Heart left ventricle (tissue), 16 donors: ENCODE measurements around the gene TMEM213. TPM values are rescaled to one million over a fixed set of nuclear protein-coding genes. Genes with fewer than 3 reads are reported as not detected.

Experiments used
- ATAC-seq, 4 donors: fragments of 200-7000 bp; cut with Tn5 transposase; one replicate each; pipeline ENCODE4 v1.9.1; 2020 to 2022; ENCODE audit warnings: moderate library complexity in 4 of 4, mild to moderate bottlenecking in 3 of 4, moderate number of reproducible peaks in 1 of 4
- DNase-seq, 5 donors: peaks; one replicate each; pipeline ENCODE4 v3.0.0-alpha.2; 2020
- H3K27ac ChIP-seq, 12 donors: fragments of 200-600 bp; sonication (generic) in 4 of 12; one replicate each; pipeline versions ENCODE4 v1.5.0 to v1.8.0; 2016 to 2022; ENCODE audit warnings: mild to moderate bottlenecking in 2 of 12
- H3K27me3 ChIP-seq, 9 donors: fragments of 200-600 bp; sonication (generic) in 2 of 9; one replicate each; pipeline versions ENCODE4 v1.5.1 to v1.8.0; 2016 to 2022; ENCODE audit warnings: mild to moderate bottlenecking in 3 of 9
- H3K36me3 ChIP-seq, 9 donors: fragments of 200-600 bp; sonication (generic) in 2 of 9; one replicate each; pipeline versions ENCODE4 v1.5.0 to v1.8.0; 2018 to 2022; ENCODE audit warnings: mild to moderate bottlenecking in 2 of 9
- H3K4me1 ChIP-seq, 12 donors: fragments of 200-600 bp; sonication (generic) in 4 of 12; one replicate each; pipeline versions ENCODE4 v1.5.0 to v1.8.0; 2016 to 2022; ENCODE audit warnings: mild to moderate bottlenecking in 3 of 12
- H3K4me3 ChIP-seq, 12 donors: fragments of 200-600 bp; sonication (generic) in 4 of 12; one replicate each; pipeline versions ENCODE4 v1.5.0 to v1.8.0; 2017 to 2022; ENCODE audit warnings: mild to moderate bottlenecking in 9 of 12, moderate library complexity in 4 of 12
- H3K9me3 ChIP-seq, 12 donors: fragments of 200-600 bp; sonication (generic) in 4 of 12; one replicate each; pipeline versions ENCODE4 v1.5.0 to v1.8.0; 2016 to 2022; ENCODE audit warnings: mild to moderate bottlenecking in 1 of 12
- POLR2A ChIP-seq, 2 donors: fragments of 450-650 bp; IDR thresholded peaks; one replicate each; pipeline ENCODE4 v1.6.1; 2017; ENCODE audit warnings: antibody characterized with exemption in 2 of 2, mild to moderate bottlenecking in 2 of 2, moderate library complexity in 2 of 2
- WGBS, 4 donors: extraction: QIAGEN DNeasy Blood & Tissue Kit in 2 of 4; methylation state at CpG; one replicate each; pipeline versions ENCODE4 v1.1.5 to v1.1.7; 2013 to 2018; 5-methylcytosine and 5-hydroxymethylcytosine counted together
- intact Hi-C, 10 donors: fragments of 100-400 bp; cut with DNase I; formaldehyde crosslinking; loops; one replicate each; pipeline versions ENCODE4 v1.11.1 to v1.14.2; 2022
- polyA plus RNA-seq, 2 donors: library from polyadenylated mRNA; stranded (reverse); fragments of 200-250 nt; gene quantifications; one replicate each; pipeline ENCODE4 v1.2.3, GENCODE V29; 2013
- total RNA-seq, 9 donors: library from RNA; depleted of rRNA in 2 of 9; stranded (reverse); fragments of >200 nt in 2 of 9; fragmentation: NEBNext Ultra II Directional in 3 of 9; extraction: Animal tissue kit (Norgen Biotek cat#: 25700) in 3 of 9; gene quantifications; one replicate each; pipeline versions ENCODE4 v1.1.0 to v1.2.4, GENCODE V29; 2016 to 2023
- TF ChIP-seq, protein P1 (sequence below), 12 donors: fragments of 200-600 bp; sonication (generic) in 4 of 12; IDR thresholded peaks; one replicate each; pipeline versions ENCODE4 v1.5.0 to v1.8.0; 2018 to 2022; ENCODE audit warnings: antibody characterized with exemption in 12 of 12, mild to moderate bottlenecking in 5 of 12
- donor health status: ischemic (EF 13 %, LVEDD 7.1; RV severe dilation, severe dysfunction).
- donor health status: healthy with polysubstance abuse.
- donor health status: DM: no; HTN: yes; CAD: no.
- donor health status: DM: no; HTN: no; CAD: no.
- donor health status: ischemic (EF 25% LVEDD 6.9; RV normal size, moderate dysfunction).
- donor health status: ischemic (EF 25% LVEDD 5.7; RV mildly dilated, moderate dysfunction).
- donor health status: healthy.
- donor health status: DM: yes; HTN: yes; CAD: no.
- donor health status: ischemic (EF 35%, LVEDD 5.7; RV mildly dilated, moderate dysfunction).
- donor health status: nonischemic (EF 11% LVEDD 7.7; RV severe dilation, severe dysfunction).
- donor health status: DM: yes; HTN: yes; CAD: no.
- donor health status: PGD.
- donor health status: ischemic (EF 29% LVEDD 5.4; RV normal size, mild dysfunction).
- donor health status: nonischemic (EF 23%, LVEDD 6.1; RV moderate dilation, normal function).

Gene TMEM213
- total and polyA plus RNA-seq, 11 donors, result not detected

DNA sequence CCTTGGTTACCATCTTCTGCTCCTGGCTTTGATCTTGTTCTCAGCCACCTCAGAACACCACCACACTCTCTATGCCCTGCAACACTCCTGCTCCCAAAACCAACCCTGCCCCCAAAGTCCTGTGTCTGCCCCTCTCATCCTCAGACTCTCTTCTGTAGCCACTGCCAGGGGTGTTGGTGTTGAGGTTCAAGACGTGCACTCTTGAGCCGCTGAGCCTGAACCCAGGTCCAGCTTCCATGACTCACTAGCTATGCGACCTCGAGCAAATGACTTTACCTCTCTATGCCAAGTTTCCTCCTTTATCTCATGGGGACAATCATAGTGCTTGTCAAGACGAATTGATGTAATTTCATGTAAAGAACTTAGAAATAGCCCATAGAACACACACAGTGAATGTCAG is 1.0 kb downstream of the TMEM213 start:
- WGBS, 4 donors, result 39 to 57% (median 52%) methylated on average over 5 of the region's 5 CpGs
- no peaks in the 10 kb centered on the region for H3K36me3 ChIP-seq

DNA sequence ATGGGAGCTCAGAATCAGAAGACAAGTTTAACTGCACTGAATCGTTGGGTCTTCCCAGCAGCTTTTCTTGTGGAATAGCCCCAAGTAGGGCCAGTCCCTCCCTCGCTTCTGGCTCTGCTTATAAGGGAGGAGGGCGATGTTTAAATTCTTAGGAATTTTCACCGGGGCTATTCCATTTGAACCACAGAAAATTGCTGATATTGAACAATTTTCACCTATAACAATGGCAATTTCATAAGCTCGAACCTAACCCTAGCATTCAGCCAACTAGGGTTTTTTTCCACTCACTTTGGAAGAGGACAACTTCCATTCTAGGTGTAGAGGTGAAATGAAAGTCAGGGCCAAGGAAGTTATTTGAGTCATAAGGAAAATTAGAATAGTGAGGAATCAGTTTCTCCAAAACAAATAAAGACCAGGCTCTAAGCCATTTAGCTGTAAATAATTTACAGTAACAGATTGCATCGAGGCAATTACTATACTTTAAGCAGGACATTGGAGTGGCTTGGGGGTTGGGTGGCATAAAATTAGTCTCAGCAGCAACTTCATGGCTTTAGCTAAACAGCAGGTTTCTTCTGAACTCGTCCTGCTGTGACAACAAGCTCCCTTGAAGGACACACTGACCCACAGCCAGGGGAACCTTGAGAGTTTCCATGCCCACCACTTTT is 1.7 kb downstream of the TMEM213 start:
- H3K36me3 ChIP-seq, result no peaks in the 10 kb centered on the region
- no peak for ATAC-seq
- peaks cover 0 to 21% (median 3%) of the 10 kb centered on the region in 9 donors for H3K27me3 ChIP-seq
- no peak overlapping the region for H3K4me3 ChIP-seq
- H3K27ac ChIP-seq, result no peak overlapping the region
- WGBS, 4 donors, result 78 to 83% (median 81%) methylated on average over 7 of the region's 7 CpGs
- H3K9me3 ChIP-seq, result no peaks in the 10 kb centered on the region
- intact Hi-C loops, result no loop called here
- H3K4me1 ChIP-seq, result no peaks in the 10 kb centered on the region
- no peak for TF ChIP-seq POLR2A (IDR thresholded peaks at IDR 0.05)
- TF ChIP-seq, protein P1, sequence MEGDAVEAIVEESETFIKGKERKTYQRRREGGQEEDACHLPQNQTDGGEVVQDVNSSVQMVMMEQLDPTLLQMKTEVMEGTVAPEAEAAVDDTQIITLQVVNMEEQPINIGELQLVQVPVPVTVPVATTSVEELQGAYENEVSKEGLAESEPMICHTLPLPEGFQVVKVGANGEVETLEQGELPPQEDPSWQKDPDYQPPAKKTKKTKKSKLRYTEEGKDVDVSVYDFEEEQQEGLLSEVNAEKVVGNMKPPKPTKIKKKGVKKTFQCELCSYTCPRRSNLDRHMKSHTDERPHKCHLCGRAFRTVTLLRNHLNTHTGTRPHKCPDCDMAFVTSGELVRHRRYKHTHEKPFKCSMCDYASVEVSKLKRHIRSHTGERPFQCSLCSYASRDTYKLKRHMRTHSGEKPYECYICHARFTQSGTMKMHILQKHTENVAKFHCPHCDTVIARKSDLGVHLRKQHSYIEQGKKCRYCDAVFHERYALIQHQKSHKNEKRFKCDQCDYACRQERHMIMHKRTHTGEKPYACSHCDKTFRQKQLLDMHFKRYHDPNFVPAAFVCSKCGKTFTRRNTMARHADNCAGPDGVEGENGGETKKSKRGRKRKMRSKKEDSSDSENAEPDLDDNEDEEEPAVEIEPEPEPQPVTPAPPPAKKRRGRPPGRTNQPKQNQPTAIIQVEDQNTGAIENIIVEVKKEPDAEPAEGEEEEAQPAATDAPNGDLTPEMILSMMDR (IDR thresholded peaks at IDR 0.05), result no peak
- no peak for DNase-seq

More for the DNA sequence above, 1.0 kb downstream of the TMEM213 start:
- Histone ChIP-seq H3K4me1 (no peaks in the 10 kb centered on the region), H3K27ac (no peak overlapping the region), H3K4me3 (no peak overlapping the region), H3K9me3 (no peaks in the 10 kb centered on the region), H3K27me3 (peaks cover 0 to 21% (median 3%) of the 10 kb centered on the region in 9 donors)
- intact Hi-C loops, result no loop called here
- TF ChIP-seq, protein P1 (IDR thresholded peaks at IDR 0.05), result no peak
- no peak for TF ChIP-seq POLR2A (IDR thresholded peaks at IDR 0.05)
- no peak for ATAC-seq
- DNase-seq, result no peak

DNA sequence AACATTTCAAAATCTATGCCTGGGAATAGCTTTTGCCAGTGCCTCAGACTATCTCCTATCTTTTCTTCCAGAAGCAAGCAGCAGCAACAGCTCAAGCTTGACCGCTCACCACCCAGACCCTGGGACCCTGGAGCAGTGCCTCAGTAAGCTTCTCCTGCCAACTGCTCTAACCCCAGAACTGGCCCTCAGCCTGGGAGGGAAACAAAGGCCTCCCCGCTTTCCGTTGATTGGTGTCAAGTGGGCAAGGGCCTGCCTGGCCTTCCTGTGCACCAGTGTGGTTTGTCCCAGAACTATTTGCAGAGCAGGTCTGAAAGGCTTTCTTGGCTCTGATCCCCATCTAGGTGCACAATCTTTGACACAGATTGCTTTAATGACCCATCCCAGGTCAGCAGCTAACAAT is 3.5 kb downstream of the TMEM213 start:
- no peak for DNase-seq
- Histone ChIP-seq H3K27ac (no peak overlapping the region), H3K27me3 (peaks cover 0 to 20% (median 3%) of the 10 kb centered on the region in 9 donors), H3K9me3 (no peaks in the 10 kb centered on the region), H3K4me3 (no peak overlapping the region), H3K36me3 (no peaks in the 10 kb centered on the region), H3K4me1 (no peaks in the 10 kb centered on the region)
- no peak for ATAC-seq
- intact Hi-C loops, result no loop called here
- WGBS, 4 donors, result 92 to 94% (median 93%) methylated on average over 3 of the region's 3 CpGs
- TF ChIP-seq, protein P1 (IDR thresholded peaks at IDR 0.05), result no peak
- no peak for TF ChIP-seq POLR2A (IDR thresholded peaks at IDR 0.05)

DNA sequence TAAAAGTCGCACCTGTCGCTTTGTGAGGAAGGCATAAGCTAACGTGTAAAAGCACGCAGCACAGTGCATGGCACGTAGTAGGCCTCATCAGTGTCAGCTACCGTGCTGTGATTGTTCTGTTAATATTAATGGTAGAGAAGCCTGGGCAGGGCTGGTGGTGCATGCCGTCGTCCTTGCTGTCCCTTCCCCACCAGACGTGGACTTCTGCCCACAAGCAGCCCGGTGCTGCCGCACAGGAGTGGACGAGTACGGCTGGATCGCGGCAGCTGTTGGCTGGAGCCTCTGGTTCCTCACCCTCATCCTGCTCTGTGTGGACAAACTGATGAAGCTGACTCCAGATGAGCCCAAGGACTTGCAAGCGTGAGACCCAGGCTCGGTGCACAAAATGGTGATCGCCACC is 4.9 kb downstream of the TMEM213 start:
- intact Hi-C loops, result no loop called here

More for the DNA sequence above, 4.9 kb downstream of the TMEM213 start:
- TF ChIP-seq, protein P1 (IDR thresholded peaks at IDR 0.05), result no peak
- no peak for TF ChIP-seq POLR2A (IDR thresholded peaks at IDR 0.05)
- Histone ChIP-seq H3K4me1 (no peaks in the 10 kb centered on the region), H3K27ac (no peak overlapping the region), H3K27me3 (peaks cover 0 to 7% (median 3%) of the 10 kb centered on the region in 9 donors), H3K36me3 (no peaks in the 10 kb centered on the region), H3K4me3 (no peak overlapping the region), H3K9me3 (peaks cover 0 to 5% (median 0%) of the 10 kb centered on the region in 12 donors)
- DNase-seq (no peak), ATAC-seq (no peak)
- WGBS, 4 donors, result 93 to 97% (median 95%) methylated on average over 16 to 18 of the region's 18 CpGs
